Stimulated activated naive CD8-positive, alpha-beta T cell treated with anti-CD3 and anti-CD28 coated beads, Interleukin-15, Interleukin-2, amounts not matched to agents 100 ng/mL and 50 ng/mL, for 24 hours (primary cell): Measurements from ENCODE around the gene TECR.

Experiments
- H3K27ac Mint-ChIP-seq: one replicate; pipeline ENCODE4 v1.8.0; 2021; ENCODE audit warnings: mild to moderate bottlenecking, mixed read lengths
- H3K27me3 Mint-ChIP-seq: one replicate; pipeline ENCODE4 v1.8.0; 2021; ENCODE audit warnings: mixed read lengths
- H3K36me3 Mint-ChIP-seq: one replicate; pipeline ENCODE4 v1.8.0; 2021; ENCODE audit warnings: low read depth, mixed read lengths
- H3K4me1 Mint-ChIP-seq: one replicate; pipeline ENCODE4 v1.8.0; 2021; ENCODE audit warnings: low read depth, mixed read lengths
- H3K4me3 Mint-ChIP-seq: one replicate; pipeline ENCODE4 v1.8.0; 2021; ENCODE audit warnings: mild to moderate bottlenecking, mixed read lengths
- H3K9me3 Mint-ChIP-seq: one replicate; pipeline ENCODE4 v1.8.0; 2021; ENCODE audit warnings: mixed read lengths

The TECR gene, protein sequence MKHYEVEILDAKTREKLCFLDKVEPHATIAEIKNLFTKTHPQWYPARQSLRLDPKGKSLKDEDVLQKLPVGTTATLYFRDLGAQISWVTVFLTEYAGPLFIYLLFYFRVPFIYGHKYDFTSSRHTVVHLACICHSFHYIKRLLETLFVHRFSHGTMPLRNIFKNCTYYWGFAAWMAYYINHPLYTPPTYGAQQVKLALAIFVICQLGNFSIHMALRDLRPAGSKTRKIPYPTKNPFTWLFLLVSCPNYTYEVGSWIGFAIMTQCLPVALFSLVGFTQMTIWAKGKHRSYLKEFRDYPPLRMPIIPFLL

DNA sequence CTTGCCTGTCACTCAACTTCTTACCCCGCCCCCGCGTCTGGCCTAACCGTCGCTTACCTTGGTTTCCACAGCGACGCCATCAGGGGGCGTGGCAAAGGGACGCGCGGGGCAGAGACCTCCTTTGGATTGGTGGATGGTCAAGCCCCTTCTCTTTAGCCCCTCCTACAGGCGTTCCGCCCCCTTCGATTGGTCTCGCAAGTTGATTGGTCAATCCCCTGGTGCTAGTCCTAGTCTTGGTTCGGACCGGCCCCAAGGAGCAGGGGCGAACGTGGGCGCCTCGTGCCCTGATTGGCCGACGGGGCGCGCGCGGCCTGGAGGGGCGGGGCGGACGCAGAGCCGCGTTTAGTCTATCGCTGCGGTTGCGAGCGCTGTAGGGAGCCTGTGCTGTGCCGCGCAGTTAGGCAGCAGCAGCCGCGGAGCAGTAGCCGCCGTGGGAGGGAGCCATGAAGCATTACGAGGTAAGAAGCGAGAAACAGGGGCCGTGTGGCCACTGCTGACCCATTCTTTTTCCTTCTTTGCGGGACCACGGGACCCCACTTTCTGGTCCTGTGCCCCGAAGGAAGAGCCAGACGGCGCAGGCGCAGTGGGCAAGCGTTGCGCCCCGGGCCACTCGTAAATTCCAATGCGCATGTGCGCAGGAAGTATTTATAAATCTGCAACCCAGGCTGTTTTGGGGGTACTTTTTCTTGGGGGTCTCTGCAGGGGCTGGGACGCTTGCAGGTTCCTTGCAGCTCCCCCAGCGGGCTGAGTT lies at the start of gene TECR:
Gene TECR (plus strand): TSS at position 341 of the 751 bp plus-strand sequence. CDS start 103 bp downstream, at position 444.
- peak within 1 kb of the TSS; percentile 96 for H3K27ac Mint-ChIP-seq

GRCh38 chr19:14479975-14480699 lies 49.3 kb upstream of the TECR start:
- Mint-ChIP-seq H3K27ac (no peak overlapping the region), H3K4me1 (peaks cover 21% of the 10 kb centered on the region), H3K9me3 (no peaks in the 10 kb centered on the region), H3K4me3 (no peak overlapping the region), H3K36me3 (no peaks in the 10 kb centered on the region), H3K27me3 (no peaks in the 10 kb centered on the region)

More for the DNA sequence above, at the start of gene TECR:
- no peaks in the 10 kb centered on the region for H3K27me3 Mint-ChIP-seq
- peak within 1 kb of the TSS; percentile 94 for H3K4me3 Mint-ChIP-seq
- H3K36me3 Mint-ChIP-seq: peaks cover 10% of the 10 kb centered on the region
- no peaks in the 10 kb centered on the region for H3K9me3 Mint-ChIP-seq
- peaks cover 38% of the 10 kb centered on the region for H3K4me1 Mint-ChIP-seq

GRCh38 chr19:14480700-14481079 lies 48.7 kb upstream of the TECR start:
- Mint-ChIP-seq H3K27ac (no peak overlapping the region), H3K4me3 (no peak overlapping the region), H3K36me3 (no peaks in the 10 kb centered on the region), H3K9me3 (no peaks in the 10 kb centered on the region), H3K27me3 (no peaks in the 10 kb centered on the region), H3K4me1 (peaks cover 16% of the 10 kb centered on the region)

- H3K36me3 Mint-ChIP-seq: no peaks in the 10 kb centered on the region
- no peak overlapping the region for H3K27ac Mint-ChIP-seq
- no peak overlapping the region for H3K4me3 Mint-ChIP-seq
- H3K9me3 Mint-ChIP-seq: no peaks in the 10 kb centered on the region
- H3K27me3 Mint-ChIP-seq: no peaks in the 10 kb centered on the region
- H3K4me1 Mint-ChIP-seq: peaks cover 10% of the 10 kb centered on the region
These were observed 47.0 kb upstream of the TECR start for GRCh38 chr19:14482172-14482941.

- Mint-ChIP-seq H3K27ac (no peak overlapping the region), H3K9me3 (no peaks in the 10 kb centered on the region), H3K27me3 (no peaks in the 10 kb centered on the region), H3K4me1 (peaks cover 5% of the 10 kb centered on the region), H3K4me3 (no peak overlapping the region), H3K36me3 (peaks cover 4% of the 10 kb centered on the region)
These were observed 41.8 kb upstream of the TECR start for GRCh38 chr19:14487370-14488125.

DNA sequence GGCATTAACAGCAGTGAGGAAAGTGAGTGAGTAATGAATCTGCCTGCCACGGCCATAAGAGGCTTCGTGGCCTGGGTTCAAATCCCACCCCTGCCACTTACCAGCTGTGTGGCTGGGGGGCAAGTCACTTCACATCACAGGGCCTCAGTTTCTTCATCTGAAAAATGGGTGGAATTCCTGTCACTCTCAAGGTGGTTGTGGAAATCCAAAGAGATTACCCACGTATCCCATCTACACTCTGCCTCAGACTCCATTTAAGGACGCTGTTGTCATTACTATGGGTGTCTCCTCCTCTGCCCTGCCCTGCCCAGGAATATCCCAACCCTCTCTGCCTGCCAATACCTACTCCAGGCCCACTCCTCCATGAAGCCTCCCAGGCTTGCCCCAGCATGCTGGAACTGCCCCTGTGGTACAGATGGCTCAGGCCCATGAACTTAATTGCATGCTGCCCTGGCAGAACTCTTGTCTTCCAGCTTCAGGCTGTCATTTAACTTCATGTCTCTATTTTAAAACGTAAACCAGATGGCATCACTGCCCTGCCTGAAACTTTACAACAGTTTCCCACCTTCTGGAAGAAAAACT lies 36.5 kb upstream of the TECR start:
- H3K4me1 Mint-ChIP-seq: peaks cover 12% of the 10 kb centered on the region
- no peaks in the 10 kb centered on the region for H3K27me3 Mint-ChIP-seq
- no peak overlapping the region for H3K27ac Mint-ChIP-seq
- peaks cover 4% of the 10 kb centered on the region for H3K36me3 Mint-ChIP-seq
- no peaks in the 10 kb centered on the region for H3K9me3 Mint-ChIP-seq
- no peak overlapping the region for H3K4me3 Mint-ChIP-seq

DNA sequence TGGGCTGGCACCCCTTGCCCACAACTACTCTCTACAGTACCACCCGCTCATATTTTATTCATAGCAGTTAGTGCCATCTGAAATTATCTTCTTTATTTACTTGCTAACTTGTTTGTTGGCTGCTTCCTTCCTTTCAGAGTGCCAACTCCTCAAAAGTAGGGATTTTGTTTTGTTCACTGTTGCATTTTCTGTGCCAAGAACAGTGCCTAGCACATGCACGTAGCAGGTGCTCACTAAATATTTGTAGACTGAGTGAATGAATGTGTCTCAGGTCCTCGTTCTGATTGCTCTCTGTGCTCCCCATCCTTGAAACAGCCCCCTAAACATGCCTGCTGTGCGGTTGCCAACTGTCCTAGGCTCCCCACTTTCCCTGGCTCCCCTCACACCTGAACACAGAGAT lies 35.0 kb upstream of the TECR start:
- peak overlapping the region; percentile 49 for H3K4me3 Mint-ChIP-seq
- no peaks in the 10 kb centered on the region for H3K9me3 Mint-ChIP-seq
- H3K27ac Mint-ChIP-seq: no peak overlapping the region
- no peaks in the 10 kb centered on the region for H3K27me3 Mint-ChIP-seq
- H3K36me3 Mint-ChIP-seq: peaks cover 4% of the 10 kb centered on the region
- H3K4me1 Mint-ChIP-seq: peaks cover 12% of the 10 kb centered on the region

DNA sequence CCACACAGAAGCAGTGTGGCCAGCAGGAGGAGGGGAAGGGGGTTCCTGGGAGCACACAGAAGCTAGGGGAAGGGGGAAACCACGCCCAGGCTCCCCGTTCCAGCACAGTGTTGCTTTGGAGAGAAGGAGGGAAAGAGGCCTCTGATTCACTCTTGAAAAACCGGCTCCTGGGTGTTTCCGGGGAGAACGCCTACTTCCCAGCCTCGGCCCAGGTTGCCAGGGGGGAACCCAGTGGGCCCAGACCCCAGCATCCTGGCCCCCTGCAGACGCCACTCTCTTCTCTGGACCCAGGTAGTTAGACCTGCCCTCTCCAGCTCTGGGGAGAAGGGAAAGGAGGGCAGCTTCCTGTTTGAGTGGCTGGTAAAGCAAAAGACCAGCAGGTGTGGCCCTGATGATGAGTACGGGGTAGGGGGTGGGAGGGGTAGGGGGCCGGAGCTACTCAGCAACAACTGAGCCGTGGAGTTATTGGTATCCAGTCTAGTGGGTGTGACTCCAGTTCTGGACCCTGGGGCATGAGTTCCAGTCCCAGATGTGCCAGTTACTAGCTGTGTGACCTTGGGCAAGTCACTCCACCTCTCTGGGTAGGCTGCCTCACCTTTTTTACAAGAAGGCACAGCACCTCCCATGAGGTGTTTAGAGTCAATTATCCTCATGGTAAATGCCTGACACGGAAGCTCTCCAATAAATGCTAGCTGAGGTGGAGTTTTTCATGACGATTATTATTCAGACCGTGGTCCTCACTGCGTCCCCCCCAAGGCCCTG lies 34.3 kb upstream of the TECR start:
- peaks cover 4% of the 10 kb centered on the region for H3K36me3 Mint-ChIP-seq
- H3K9me3 Mint-ChIP-seq: no peaks in the 10 kb centered on the region
- peak overlapping the region; percentile 76 for H3K27ac Mint-ChIP-seq
- H3K27me3 Mint-ChIP-seq: no peaks in the 10 kb centered on the region
- H3K4me3 Mint-ChIP-seq: peak overlapping the region; percentile 85
- peaks cover 12% of the 10 kb centered on the region for H3K4me1 Mint-ChIP-seq

DNA sequence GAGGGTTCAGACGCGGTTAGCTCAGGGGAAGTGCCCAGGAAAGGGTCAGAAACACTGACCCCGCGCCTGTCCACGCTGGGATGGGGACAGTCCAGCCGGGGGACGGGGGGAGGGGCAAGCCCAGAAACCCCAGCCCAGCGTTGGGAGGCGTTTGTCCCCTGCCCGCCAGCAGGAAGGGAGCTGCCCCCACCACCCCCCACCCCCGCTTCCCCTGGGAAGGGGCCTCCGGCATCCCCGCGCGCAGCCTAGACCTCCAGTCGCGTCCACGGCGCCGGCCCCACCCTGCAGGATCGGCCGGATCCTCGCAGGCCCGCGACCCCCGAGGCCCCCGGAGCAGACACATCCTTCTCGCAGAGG lies 33.7 kb upstream of the TECR start:
- H3K4me3 Mint-ChIP-seq: peak overlapping the region; percentile 85
- H3K27ac Mint-ChIP-seq: peak overlapping the region; percentile 76
- H3K36me3 Mint-ChIP-seq: peaks cover 4% of the 10 kb centered on the region
- H3K4me1 Mint-ChIP-seq: peaks cover 12% of the 10 kb centered on the region
- no peaks in the 10 kb centered on the region for H3K9me3 Mint-ChIP-seq
- H3K27me3 Mint-ChIP-seq: no peaks in the 10 kb centered on the region

DNA sequence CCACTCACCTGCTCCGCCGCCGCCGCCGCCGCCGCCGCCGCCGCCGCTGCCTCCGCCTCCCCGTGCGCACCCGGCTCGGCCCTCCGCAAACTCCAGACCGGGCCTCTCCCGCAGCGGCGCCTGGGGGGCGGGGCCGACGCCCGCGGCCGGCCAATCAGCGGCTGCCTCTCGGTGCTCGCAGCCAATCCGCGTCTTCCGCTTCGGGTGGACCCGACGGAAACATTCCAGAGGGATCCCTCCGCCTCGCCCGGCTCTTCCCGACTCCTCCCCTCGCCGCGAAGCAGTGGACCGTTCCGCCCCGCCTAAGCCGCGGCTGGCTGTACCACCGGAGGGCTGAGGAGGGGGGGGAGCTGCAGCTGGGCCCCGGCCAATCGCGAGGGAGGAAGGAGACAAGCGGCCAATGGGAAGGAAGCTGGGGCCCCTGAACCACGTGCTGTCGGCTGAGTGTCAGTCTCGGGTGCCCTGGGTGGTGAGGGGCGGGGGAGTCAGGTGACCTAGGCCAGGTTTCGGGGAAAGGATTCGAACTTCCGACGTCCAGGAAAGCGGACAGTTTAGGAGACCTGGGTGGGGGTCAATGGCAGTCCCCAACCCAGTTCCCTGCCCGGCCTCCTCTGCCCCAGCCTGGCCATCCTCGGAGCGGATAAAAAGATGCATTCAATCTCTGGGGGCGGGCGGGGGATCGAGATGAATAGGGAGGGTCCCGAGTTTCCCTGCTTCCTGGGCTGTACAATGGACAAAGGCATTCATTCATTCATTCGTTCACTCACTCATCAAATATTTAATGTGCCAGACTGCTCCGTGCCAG lies 33.2 kb upstream of the TECR start, which contains the start of gene GIPC1:
Gene GIPC1 (minus strand): TSS at position 99 of the 805 bp plus-strand sequence. CDS start 13,151 bp downstream, outside the sequence.
- Mint-ChIP-seq H3K36me3 (peaks cover 4% of the 10 kb centered on the region), H3K4me3 (peak within 1 kb of the TSS; percentile 85), H3K9me3 (no peaks in the 10 kb centered on the region), H3K4me1 (peaks cover 12% of the 10 kb centered on the region), H3K27me3 (no peaks in the 10 kb centered on the region), H3K27ac (peak within 1 kb of the TSS; percentile 76)

GRCh38 chr19:14496834-14497227 lies 32.6 kb upstream of the TECR start:
- Mint-ChIP-seq H3K27ac (peak overlapping the region; percentile 28), H3K9me3 (no peaks in the 10 kb centered on the region), H3K36me3 (no peaks in the 10 kb centered on the region), H3K4me1 (peaks cover 12% of the 10 kb centered on the region), H3K4me3 (peak overlapping the region; percentile 77), H3K27me3 (no peaks in the 10 kb centered on the region)

DNA sequence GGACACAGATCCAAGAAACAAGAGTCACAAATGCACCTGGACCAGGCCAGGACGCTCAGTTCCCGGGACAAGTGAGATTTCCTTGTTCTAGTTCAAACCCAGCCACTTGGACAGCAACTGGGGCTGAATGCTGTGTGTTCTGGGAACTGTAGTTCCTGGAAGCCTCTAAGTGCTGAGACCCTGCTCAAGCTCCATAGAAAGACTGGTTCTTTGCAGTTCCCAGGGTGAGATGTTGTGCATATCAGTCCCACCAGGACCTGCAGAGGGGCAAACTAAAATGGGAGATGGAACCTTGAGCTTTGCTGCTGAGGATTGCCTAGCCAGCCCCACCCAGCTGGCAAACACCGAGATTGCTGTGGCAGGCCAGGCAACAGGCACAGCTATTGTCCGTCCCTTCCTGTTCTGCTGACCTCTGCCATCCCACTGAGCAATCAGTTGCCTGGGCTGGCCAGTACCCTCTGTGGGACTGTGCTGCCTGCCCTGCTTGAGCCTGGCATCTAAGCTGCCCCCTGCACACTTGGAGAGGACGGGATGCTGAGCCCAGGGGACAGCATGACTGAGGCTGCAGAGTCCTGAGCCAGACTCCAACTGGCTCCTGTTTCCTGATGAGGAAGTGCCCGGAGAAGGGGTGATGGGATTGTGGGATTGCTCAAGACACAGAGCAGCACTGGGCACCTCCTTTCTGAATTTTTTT lies 32.0 kb upstream of the TECR start:
- Mint-ChIP-seq H3K4me3 (peak overlapping the region; percentile 77), H3K9me3 (no peaks in the 10 kb centered on the region), H3K27ac (peak overlapping the region; percentile 28), H3K36me3 (no peaks in the 10 kb centered on the region), H3K27me3 (no peaks in the 10 kb centered on the region), H3K4me1 (peaks cover 12% of the 10 kb centered on the region)
